ENCODE data around the gene CEP57. TPM values are rescaled to one million over a fixed set of nuclear protein-coding genes. Genes with fewer than 3 reads are reported as not detected.
A peak's percentile ranks its signal among the peaks of the same experiment; 100 is the strongest.

The CEP57 gene
- total and polyA plus RNA-seq, 2 of the 4 experiments (the other 2 are of a cell fraction) = 14.5 to 30.5 TPM

GRCh38 chr11:95849087-95849825 is 59.0 kb downstream of the CEP57 start:
- no peak overlapping the region for H2BK120ac ChIP-seq (ENCODE audit: low read depth, low read length)
- no peak overlapping the region for H3K23ac ChIP-seq (ENCODE audit: low read depth, low read length)
- H3K79me1 ChIP-seq (ENCODE audit: low read depth in 1 of 2, low read length in 2 of 2) = peaks cover 3 to 16% of the 10 kb centered on the region in 2 experiments; a peak in 1 of 4 replicates
- no peaks in the 10 kb centered on the region; the same call in 1 of the 2 replicates for H3K9me1 ChIP-seq (ENCODE audit: insufficient read depth, low read length)
- H3K14ac ChIP-seq (replicated peaks; ENCODE audit: low read depth, low read length) = no peak overlapping the region
- no peak overlapping the region for H3K4me2 ChIP-seq (ENCODE audit: low read depth, low read length)
- H2BK20ac ChIP-seq (ENCODE audit: low read depth, low read length) = 0 out of 2 replicates have a peak overlapping the region, but pooled peaks have one; percentile 56
- H3K4ac ChIP-seq (ENCODE audit: low read depth, low read length) = no peak overlapping the region
- in situ Hi-C loops (cut with MboI; ENCODE audit: low sequenced_read_pairs) (loop anchor here (10.0 kb wide), 1 partner anchor 546 kb away; the partner anchor contains the start of gene JRKL), dilution Hi-C loops (cut with HindIII; ENCODE audit: low sequenced_read_pairs, unreplicated experiment) (no loop called here), intact Hi-C loops (cut with micrococcal nuclease) (loop anchor here (5.0 kb wide), 1 partner anchor 123 kb away; no protein-coding TSS in a partner anchor)
- no peak overlapping the region for H3K27ac ChIP-seq (ENCODE audit: insufficient read depth, low read length)
- no peak overlapping the region for H2AK9ac ChIP-seq (replicated peaks; ENCODE audit: low read depth, low read length, poor library complexity)
- no peaks in the 10 kb centered on the region for H4K20me1 ChIP-seq (ENCODE audit: insufficient read depth, low read length)
- H4K8ac ChIP-seq (ENCODE audit: low read depth in 2 of 2, low read length in 2 of 2) = no peak overlapping the region
- ATAC-seq (ENCODE audit: low read depth) = peak; percentile 74
- H2AK5ac ChIP-seq (ENCODE audit: low read depth, low read length) = no peak overlapping the region
- H4K91ac ChIP-seq (ENCODE audit: insufficient read depth, low read depth, low read length) = no peak overlapping the region
- peaks cover 5% of the 10 kb centered on the region for H3K4me1 ChIP-seq (ENCODE audit: control insufficient read depth, insufficient read depth, low read length)
- H3K36me3 ChIP-seq (ENCODE audit: control insufficient read depth, insufficient read depth, low read length) = peaks cover 6% of the 10 kb centered on the region
- H3K4me3 ChIP-seq (ENCODE audit: insufficient read depth, low read depth, low read length) = no peak overlapping the region
- H3K18ac ChIP-seq (ENCODE audit: low read depth, low read length) = no peak overlapping the region; the same call in 1 of the 2 replicates
- DNase-seq = peak; percentile 82
- TF ChIP-seq RAD21 (IDR thresholded peaks at IDR 0.05; ENCODE audit: low read length) = peak; percentile 75
- peak; percentile 27; the same call in 1 of the 2 replicates for TF ChIP-seq FOS (IDR thresholded peaks at IDR 0.05; ENCODE audit: low read depth, low read length)
- TF ChIP-seq RCOR1 (IDR thresholded peaks at IDR 0.05; ENCODE audit: insufficient replicate concordance, low read length) = no peak
- no peak for TF ChIP-seq MXI1 (IDR thresholded peaks at IDR 0.05; ENCODE audit: borderline replicate concordance, low read depth, low read length)
- no peak for TF ChIP-seq CHD1 (IDR thresholded peaks at IDR 0.05; ENCODE audit: low read depth, low read length)
- no peak for TF ChIP-seq NFE2L2 (IDR thresholded peaks at IDR 0.05; ENCODE audit: low read depth, low read length)
- peak; percentile 52 for TF ChIP-seq SMC3 (IDR thresholded peaks at IDR 0.05; ENCODE audit: low read depth, low read length)
- no peak for TF ChIP-seq MAZ (IDR thresholded peaks at IDR 0.05; ENCODE audit: borderline replicate concordance, low read depth, low read length)
- TF ChIP-seq CEBPB (IDR thresholded peaks at IDR 0.05; ENCODE audit: low read depth, low read length) = no peak
- no peak for TF ChIP-seq ELK1 (IDR thresholded peaks at IDR 0.05; ENCODE audit: borderline replicate concordance, low read depth, low read length)
- TF ChIP-seq CTCF (conservative IDR thresholded peaks at IDR 0.05; ENCODE audit: low read depth, low read length) = peak; percentile 57
- TF ChIP-seq POLR2A (IDR thresholded peaks at IDR 0.05; ENCODE audit: low read depth, low read length) = no peak
- no peak for TF ChIP-seq USF2 (IDR thresholded peaks at IDR 0.05; ENCODE audit: low read depth, low read length)
- H4K5ac ChIP-seq (ENCODE audit: low read depth, low read length) = no peak overlapping the region
- no peaks in the 10 kb centered on the region for H3K9me3 ChIP-seq (ENCODE audit: control insufficient read depth, insufficient read depth, low read length)
- H3K27me3 ChIP-seq (ENCODE audit: control insufficient read depth, insufficient read depth, low read length) = no peaks in the 10 kb centered on the region
- H3K9ac ChIP-seq (ENCODE audit: low read depth, low read length) = no peak overlapping the region
- peak overlapping the region; percentile 58 for H2BK5ac ChIP-seq (ENCODE audit: low read depth, low read length, poor library complexity, severe bottlenecking)
- no peak overlapping the region for H2BK15ac ChIP-seq (ENCODE audit: low read depth, low read length)
- no CpG with 5 or more reads among the region's 6 CpGs for WGBS, 2 experiments (ENCODE audit: extremely low coverage in 2 of 2, insufficient read length in 1 of 2)
- no peak overlapping the region for H3K56ac ChIP-seq (ENCODE audit: extremely low read depth, insufficient read depth, low read length)
- CTCF ChIA-PET = interaction anchor here (0.6 to 1.9 kb wide), 12 partner anchors 13 to 545 kb away, joined by 3 to 10 read pairs (median 4); partner anchors contain the start of gene MAML2
- no peak overlapping the region for H2AFZ ChIP-seq (replicated peaks; ENCODE audit: low read length, poor library complexity)
- POLR2A ChIA-PET (ENCODE audit: unreplicated experiment) = interaction anchor here (0.6 to 0.9 kb wide), 2 partner anchors 8 to 264 kb away, joined by 3 to 4 read pairs; no protein-coding TSS in a partner anchor
- BruUV-seq (replicated peaks) = no TSS peak

Data from IMR-90 (cell line).